GM12878 (cell line): ENCODE data around the gene ABCC5. TPM values are rescaled to one million over a fixed set of nuclear protein-coding genes. Genes with fewer than 3 reads are reported as not detected.

Source experiments
- ATAC-seq: fragments of 200-7000 bp; cut with Tn5 transposase; 3 replicates; pipeline ENCODE4 v1.9.1; 2020; ENCODE audit warnings: mild to moderate bottlenecking, moderate library complexity
- BruUV-seq: library from RNA; stranded (reverse); fragments of 400-500 nt; replicated peaks from 2 replicates; lab custom pipeline; 2021; lab: Mats Ljungman, UMichigan
- CTCF ChIA-PET: fragments of 300-600 bp; sonication (Branson Sonifier 250); formaldehyde crosslinking; extraction: SDS; loops from one replicate; lab custom pipeline; 2021; ENCODE audit warnings: inconsistent platforms; lab: Yijun Ruan, JAX
- POLR2A ChIA-PET: fragments of 350-600 bp; formaldehyde crosslinking; extraction: SDS; loops from one replicate; lab custom pipeline; 2021; ENCODE audit warnings: inconsistent platforms; lab: Charles Lee
- RAD21 ChIA-PET: fragments of 300-600 bp; sonication (Branson Sonifier 250); formaldehyde crosslinking; loops from one replicate; lab custom pipeline; 2023; ENCODE audit warnings: antibody characterized with exemption; ENCODE audit not compliant: unreplicated experiment; lab: Charles Lee
- SMC1A ChIA-PET: fragments of 300-600 bp; sonication (Branson Sonifier 250); formaldehyde crosslinking; loops from one replicate; lab custom pipeline; 2023; ENCODE audit not compliant: unreplicated experiment, uncharacterized antibody; lab: Charles Lee
- DNase-seq: peaks from one replicate; pipeline ENCODE4 v3.0.0-alpha.2; 2011; ENCODE audit warnings: low read depth, low spot score
- FAIRE-seq: peaks from 3 replicates; lab custom pipeline; 2011; peaks lifted over from hg19 to GRCh38; lab: Jason Lieb, UNC
- H2AFZ ChIP-seq: 2 replicates; pipeline ENCODE4 v1.6.0; 2011; ENCODE audit warnings: low read depth, low read length, control low read depth; ENCODE audit not compliant: control insufficient read depth
- H3K27ac ChIP-seq: 2 replicates; pipeline ENCODE4 v1.5.1; 2011; ENCODE audit warnings: control low read depth; ENCODE audit not compliant: control insufficient read depth, insufficient read depth
- H3K27me3 ChIP-seq, 2 experiments: replicated peaks in 1 of 2; 2 replicates each; pipeline versions ENCODE4 v1.6.0 to v1.6.1; 2011; ENCODE audit warnings: low read length in 1 of 2; ENCODE audit not compliant: control insufficient read depth in 2 of 2, insufficient read depth in 2 of 2
- H3K36me3 ChIP-seq, 2 experiments: 2 replicates each; pipeline ENCODE4 v1.5.1; 2011; ENCODE audit warnings: low read length in 1 of 2; ENCODE audit not compliant: control insufficient read depth in 2 of 2, insufficient read depth in 2 of 2
- H3K4me1 ChIP-seq: 2 replicates; pipeline ENCODE4 v1.6.1; 2011; ENCODE audit warnings: mild to moderate bottlenecking, low read length, moderate library complexity, mixed read lengths; ENCODE audit not compliant: control insufficient read depth, insufficient read depth
- H3K4me2 ChIP-seq: 2 replicates; pipeline ENCODE4 v1.6.0; 2011; ENCODE audit warnings: control low read depth; ENCODE audit not compliant: control insufficient read depth, insufficient read depth
- H3K4me3 ChIP-seq: fragments of 200-600 bp; sonication (generic); 2 replicates; pipeline ENCODE4 v1.5.1; 2016
- H3K79me2 ChIP-seq: 2 replicates; pipeline ENCODE4 v1.6.0; 2011; ENCODE audit warnings: low read length; ENCODE audit not compliant: control insufficient read depth, insufficient read depth
- H3K9ac ChIP-seq: 2 replicates; pipeline ENCODE4 v1.8.0; 2011; ENCODE audit warnings: low read length, control low read depth, mixed read lengths; ENCODE audit not compliant: control insufficient read depth, insufficient read depth
- H3K9me3 ChIP-seq: replicated peaks from 3 replicates; pipeline ENCODE4 v1.5.1; 2011; ENCODE audit warnings: mild to moderate bottlenecking, low read length; ENCODE audit not compliant: control insufficient read depth, insufficient read depth
- H4K20me1 ChIP-seq: 2 replicates; pipeline ENCODE4 v1.6.0; 2011; ENCODE audit not compliant: control insufficient read depth, insufficient read depth
- ATF7 ChIP-seq: fragments of 450-650 bp; IDR thresholded peaks from 2 replicates; pipeline ENCODE4 v1.6.1; 2016; ENCODE audit warnings: low read depth, mild to moderate bottlenecking
- CHD4 ChIP-seq: fragments of 200-600 bp; sonication (generic); IDR thresholded peaks from 2 replicates; pipeline ENCODE4 v1.6.1; 2016; ENCODE audit warnings: mild to moderate bottlenecking
- HDAC2 ChIP-seq: fragments of 200-600 bp; sonication (generic); IDR thresholded peaks from 2 replicates; pipeline ENCODE4 v1.6.1; 2017
- IKZF1 ChIP-seq: fragments of 450-650 bp; conservative IDR thresholded peaks from 2 replicates; pipeline ENCODE4 v1.6.1; 2017; ENCODE audit warnings: antibody characterized with exemption, mild to moderate bottlenecking
- NR2F1 ChIP-seq: fragments of 450-650 bp; conservative IDR thresholded peaks from 2 replicates; pipeline ENCODE4 v1.6.1; 2017; ENCODE audit warnings: mild to moderate bottlenecking
- POLR2AphosphoS5 ChIP-seq: IDR thresholded peaks from 2 replicates; pipeline ENCODE4 v1.6.1; 2011; ENCODE audit warnings: mild to moderate bottlenecking, low read length, inconsistent platforms
- YBX1 ChIP-seq: fragments of 450-650 bp; IDR thresholded peaks from 2 replicates; pipeline ENCODE4 v1.6.1; 2016; ENCODE audit warnings: antibody characterized with exemption
- ZNF384 ChIP-seq: IDR thresholded peaks from 2 replicates; pipeline ENCODE4 v1.6.1; 2012; ENCODE audit warnings: low read depth, mild to moderate bottlenecking, low read length, improper control_type of control experiment, borderline replicate concordance
- WGBS: methylation state at CpG from one replicate; pipeline ENCODE4 v1.1.6; 2016; ENCODE audit warnings: low lambda C conversion rate; ENCODE audit not compliant: insufficient replicate concordance, insufficient coverage; ENCODE audit errors: missing lambda C conversion rate; 5-methylcytosine and 5-hydroxymethylcytosine counted together
- in situ Hi-C: fragments of 300-500 bp; cut with MboI; formaldehyde crosslinking; loops from 9 replicates; pipeline ENCODE4 v1.14.3; 2018; ENCODE audit warnings: mixed read lengths
- intact Hi-C: fragments of 100-400 bp; cut with micrococcal nuclease; formaldehyde crosslinking; loops from one replicate; pipeline ENCODE4 v1.14.2; 2022; ENCODE audit not compliant: unreplicated experiment
- microRNA counts: library from miRNA; unstranded; fragments of <30 nt; microRNA quantifications from one replicate; lab custom pipeline; 2016
- microRNA-seq: library from miRNA; unstranded; fragments of <30 nt; microRNA quantifications from one replicate; pipeline ENCODE4, GENCODE V29; 2018
- polyA plus RNA-seq, 11 experiments: library from polyadenylated mRNA; depleted of rRNA in 4 of 11; unstranded in 6 of 11; stranded (reverse) in 5 of 11; fragments of >200 nt; fragmentation: Nextera tagmentation in 4 of 11; fragmentation: Illumina TruSeq in 1 of 11; extraction: Ambion mirVana in 4 of 11; extraction: Trizol in 1 of 11; gene quantifications; 1 replicate in 1 of 11; 2 replicates in 10 of 11; pipeline versions ENCODE4 v1.2.1 to v1.2.3, GENCODE V29; 2011 to 2016; ENCODE audit warnings: inconsistent platforms in 2 of 11, missing spikeins in 2 of 11, low read depth in 1 of 11
- small RNA-seq: library from RNA; depleted of rRNA; stranded (forward); fragments of <200 nt; gene quantifications from one replicate; pipeline ENCODE3, GENCODE V24; 2014
- total RNA-seq, 4 experiments: library from RNA; depleted of rRNA in 3 of 4; stranded (reverse); fragments of >200 nt in 3 of 4; fragmentation: Illumina TruSeq in 1 of 4; extraction: Trizol in 1 of 4; gene quantifications; 2 replicates each; pipeline versions ENCODE4 v1.2.1 to v1.2.3, GENCODE V29; 2013 to 2021

Gene ABCC5
- total and polyA plus RNA-seq, 10 of the 15 experiments (the other 5 are each of a cell fraction or from before 2014, with no cell fraction given), result 6.0 to 17.8 (median 9.7) TPM

DNA sequence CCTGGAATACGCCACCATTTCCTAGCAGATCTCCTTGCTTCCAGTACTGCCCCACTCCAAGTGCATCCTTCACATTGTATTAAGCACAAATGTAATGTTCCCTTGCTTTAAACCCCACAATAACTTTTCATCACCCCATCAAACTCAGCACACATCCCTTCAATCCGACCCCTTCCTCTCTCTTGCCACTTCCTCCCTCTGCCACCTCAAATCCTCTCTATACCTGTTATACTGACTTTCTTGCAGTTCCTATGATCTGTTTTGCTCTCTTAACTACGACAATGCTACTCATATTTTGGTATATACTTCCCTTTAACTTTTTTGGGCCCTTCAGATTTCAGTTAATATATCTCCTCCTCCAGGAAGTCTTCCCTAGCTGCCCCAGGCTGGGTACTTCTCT is 147.1 kb downstream of the ABCC5 start:
- 93% methylated on average over 3 of the region's 3 CpGs for WGBS
- H3K4me1 ChIP-seq, result no peaks in the 10 kb centered on the region
- DNase-seq (no peak), ATAC-seq (no peak), FAIRE-seq (no peak)
- TF ChIP-seq POLR2AphosphoS5, result no peak
- TF ChIP-seq YBX1, result no peak
- no peak for TF ChIP-seq IKZF1
- no peak for TF ChIP-seq HDAC2
- TF ChIP-seq ZNF384, result no peak
- no peak for TF ChIP-seq NR2F1
- no peak for TF ChIP-seq CHD4
- no peak for TF ChIP-seq ATF7
- H3K79me2 ChIP-seq, result peaks cover 20% of the 10 kb centered on the region
- H3K9ac ChIP-seq, result no peak overlapping the region
- H3K27ac ChIP-seq, result no peak overlapping the region
- H2AFZ ChIP-seq, result no peak overlapping the region
- no peak overlapping the region for H3K4me3 ChIP-seq
- POLR2A ChIA-PET, result interaction anchor here (0.6 kb wide), 1 partner anchor 133 kb away, joined by 3 read pairs; no protein-coding TSS in a partner anchor
- no peak overlapping the region for H3K4me2 ChIP-seq
- no TSS peak for BruUV-seq
- intact Hi-C loops (no loop called here), in situ Hi-C loops (no loop called here)
- RAD21 ChIA-PET, result no interaction called here
- no peaks in the 10 kb centered on the region for H4K20me1 ChIP-seq
- no peaks in the 10 kb centered on the region for H3K9me3 ChIP-seq
- no peaks in the 10 kb centered on the region for H3K27me3 ChIP-seq
- SMC1A ChIA-PET, result interaction anchor here (1.0 to 1.4 kb wide), 2 partner anchors 12 to 14 kb away, joined by 3 read pairs; partner anchors contain the start of gene PARL
- peaks cover 0 to 7% of the 10 kb centered on the region in 2 experiments; a peak in 3 of 4 replicates for H3K36me3 ChIP-seq
- CTCF ChIA-PET, result interaction anchor here (0.6 kb wide), 1 partner anchor 182 kb away, joined by 3 read pairs; no protein-coding TSS in a partner anchor

MicroRNA genes within 50 kb of the gene (microRNA counts, 767-probe panel; counts per million panel counts)
- 1,761 counts per million, percentile 68 among the panel's probes with 10 or more counts for microRNA hsa-miR-4448 (lab: Ali Mortazavi, UCI)

Small RNA genes lying within 50 kb of the gene (microRNA-seq; reads per million reads assigned to microRNA genes)
- gene MIR4448, result not detected

Small RNA genes lying within 50 kb of the gene (small RNA-seq; reads per million reads assigned to genes)
- gene MIR4448, result not detected

Other genes with a start within 250 kb of the ABCC5 start
Only the 7 nearest of the 13 such genes appear.
- 56.4 and 58.5 TPM in 2 replicates for gene PARL, start 133.0 kb downstream of the ABCC5 start, total RNA-seq (2014; rRNA removed)
- 55.3 and 56.8 TPM in 2 replicates for gene PARL, start 133.0 kb downstream of the ABCC5 start, total RNA-seq (2014; rRNA removed; fragmentation: Illumina TruSeq; extraction: Trizol)
- gene PARL, start 133.0 kb downstream of the ABCC5 start, total RNA-seq (2021), result 74.1 and 80.2 TPM in 2 replicates
- 75.4 and 78.6 TPM in 2 replicates for gene PARL, start 133.0 kb downstream of the ABCC5 start, polyA plus RNA-seq (2011; rRNA removed)
- 58.6 and 70.7 TPM in 2 replicates for gene PARL, start 133.0 kb downstream of the ABCC5 start, polyA plus RNA-seq (2014; fragmentation: Illumina TruSeq; extraction: Trizol)
- 10 to 100 TPM; 49.7 to 83.0 TPM for gene PARL, start 133.0 kb downstream of the ABCC5 start, polyA plus RNA-seq (2014; fragmentation: Nextera tagmentation; extraction: Ambion mirVana)
- 75.0 and 75.9 TPM in 2 replicates for gene PARL, start 133.0 kb downstream of the ABCC5 start, polyA plus RNA-seq (2014; rRNA removed)
- gene PARL, start 133.0 kb downstream of the ABCC5 start, polyA plus RNA-seq (2016; fragmentation: Nextera tagmentation; extraction: Ambion mirVana), result 100 to 1,000 TPM; 100 to 113 TPM
- gene HTR3D, start 13.9 kb upstream of the ABCC5 start, total RNA-seq (2014; rRNA removed), result not detected in 2 replicates
- not detected in 2 replicates for gene HTR3D, start 13.9 kb upstream of the ABCC5 start, total RNA-seq (2014; rRNA removed; fragmentation: Illumina TruSeq; extraction: Trizol)
- gene HTR3D, start 13.9 kb upstream of the ABCC5 start, total RNA-seq (2021), result not detected in 2 replicates
- not detected in 2 replicates for gene HTR3D, start 13.9 kb upstream of the ABCC5 start, polyA plus RNA-seq (2011; rRNA removed)
- not detected in 2 replicates for gene HTR3D, start 13.9 kb upstream of the ABCC5 start, polyA plus RNA-seq (2014; fragmentation: Illumina TruSeq; extraction: Trizol)
- gene HTR3D, start 13.9 kb upstream of the ABCC5 start, polyA plus RNA-seq (2014; fragmentation: Nextera tagmentation; extraction: Ambion mirVana), result not detected
- gene HTR3D, start 13.9 kb upstream of the ABCC5 start, polyA plus RNA-seq (2014; rRNA removed), result not detected in 2 replicates
- not detected for gene HTR3D, start 13.9 kb upstream of the ABCC5 start, polyA plus RNA-seq (2016; fragmentation: Nextera tagmentation; extraction: Ambion mirVana)
- not detected in 2 replicates for gene HTR3C, start 35.2 kb upstream of the ABCC5 start, total RNA-seq (2014; rRNA removed)
- not detected in 2 replicates for gene HTR3C, start 35.2 kb upstream of the ABCC5 start, total RNA-seq (2014; rRNA removed; fragmentation: Illumina TruSeq; extraction: Trizol)
- not detected in 2 replicates for gene HTR3C, start 35.2 kb upstream of the ABCC5 start, total RNA-seq (2021)
- gene HTR3C, start 35.2 kb upstream of the ABCC5 start, polyA plus RNA-seq (2011; rRNA removed), result not detected in 2 replicates
- not detected in 2 replicates for gene HTR3C, start 35.2 kb upstream of the ABCC5 start, polyA plus RNA-seq (2014; fragmentation: Illumina TruSeq; extraction: Trizol)
- not detected for gene HTR3C, start 35.2 kb upstream of the ABCC5 start, polyA plus RNA-seq (2014; fragmentation: Nextera tagmentation; extraction: Ambion mirVana)
- not detected in 2 replicates for gene HTR3C, start 35.2 kb upstream of the ABCC5 start, polyA plus RNA-seq (2014; rRNA removed)
- gene HTR3C, start 35.2 kb upstream of the ABCC5 start, polyA plus RNA-seq (2016; fragmentation: Nextera tagmentation; extraction: Ambion mirVana), result not detected
- not detected in 2 replicates for gene HTR3E, start 79.2 kb upstream of the ABCC5 start, total RNA-seq (2014; rRNA removed)
- gene HTR3E, start 79.2 kb upstream of the ABCC5 start, total RNA-seq (2014; rRNA removed; fragmentation: Illumina TruSeq; extraction: Trizol), result not detected in 2 replicates
- not detected in 2 replicates for gene HTR3E, start 79.2 kb upstream of the ABCC5 start, total RNA-seq (2021)
- not detected in 2 replicates for gene HTR3E, start 79.2 kb upstream of the ABCC5 start, polyA plus RNA-seq (2011; rRNA removed)
- not detected in 2 replicates for gene HTR3E, start 79.2 kb upstream of the ABCC5 start, polyA plus RNA-seq (2014; fragmentation: Illumina TruSeq; extraction: Trizol)
- gene HTR3E, start 79.2 kb upstream of the ABCC5 start, polyA plus RNA-seq (2014; fragmentation: Nextera tagmentation; extraction: Ambion mirVana), result not detected
- not detected in 2 replicates for gene HTR3E, start 79.2 kb upstream of the ABCC5 start, polyA plus RNA-seq (2014; rRNA removed)
- gene HTR3E, start 79.2 kb upstream of the ABCC5 start, polyA plus RNA-seq (2016; fragmentation: Nextera tagmentation; extraction: Ambion mirVana), result not detected
- 50.9 and 53.9 TPM in 2 replicates for gene EIF2B5, start 117.5 kb upstream of the ABCC5 start, total RNA-seq (2014; rRNA removed)
- gene EIF2B5, start 117.5 kb upstream of the ABCC5 start, total RNA-seq (2014; rRNA removed; fragmentation: Illumina TruSeq; extraction: Trizol), result 46.1 and 50.4 TPM in 2 replicates
- 44.9 and 50.7 TPM in 2 replicates for gene EIF2B5, start 117.5 kb upstream of the ABCC5 start, total RNA-seq (2021)
- 49.7 and 58.5 TPM in 2 replicates for gene EIF2B5, start 117.5 kb upstream of the ABCC5 start, polyA plus RNA-seq (2011; rRNA removed)
- gene EIF2B5, start 117.5 kb upstream of the ABCC5 start, polyA plus RNA-seq (2014; fragmentation: Illumina TruSeq; extraction: Trizol), result 53.5 and 55.9 TPM in 2 replicates
- 10 to 100 TPM; 13.7 to 23.6 TPM for gene EIF2B5, start 117.5 kb upstream of the ABCC5 start, polyA plus RNA-seq (2014; fragmentation: Nextera tagmentation; extraction: Ambion mirVana)
- gene EIF2B5, start 117.5 kb upstream of the ABCC5 start, polyA plus RNA-seq (2014; rRNA removed), result 65.1 and 72.4 TPM in 2 replicates
- gene EIF2B5, start 117.5 kb upstream of the ABCC5 start, polyA plus RNA-seq (2016; fragmentation: Nextera tagmentation; extraction: Ambion mirVana), result 10 to 100 TPM; 79.2 to 82.7 TPM
- gene DVL3, start 137.5 kb upstream of the ABCC5 start, total RNA-seq (2014; rRNA removed), result 15.6 and 19.4 TPM in 2 replicates
- 8.1 and 9.1 TPM in 2 replicates for gene DVL3, start 137.5 kb upstream of the ABCC5 start, total RNA-seq (2014; rRNA removed; fragmentation: Illumina TruSeq; extraction: Trizol)
- 34.3 and 39.7 TPM in 2 replicates for gene DVL3, start 137.5 kb upstream of the ABCC5 start, total RNA-seq (2021)
- 18.7 and 25.9 TPM in 2 replicates for gene DVL3, start 137.5 kb upstream of the ABCC5 start, polyA plus RNA-seq (2011; rRNA removed)
- 13.8 and 19.1 TPM in 2 replicates for gene DVL3, start 137.5 kb upstream of the ABCC5 start, polyA plus RNA-seq (2014; fragmentation: Illumina TruSeq; extraction: Trizol)
- gene DVL3, start 137.5 kb upstream of the ABCC5 start, polyA plus RNA-seq (2014; fragmentation: Nextera tagmentation; extraction: Ambion mirVana), result 1 to 10 TPM; 2.2 to 2.4 TPM
- gene DVL3, start 137.5 kb upstream of the ABCC5 start, polyA plus RNA-seq (2014; rRNA removed), result 33.0 and 34.0 TPM in 2 replicates
- gene DVL3, start 137.5 kb upstream of the ABCC5 start, polyA plus RNA-seq (2016; fragmentation: Nextera tagmentation; extraction: Ambion mirVana), result 1 to 10 TPM; 6.8 to 9.8 TPM
- 148 and 159 TPM in 2 replicates for gene AP2M1, start 157.0 kb upstream of the ABCC5 start, total RNA-seq (2014; rRNA removed)
- gene AP2M1, start 157.0 kb upstream of the ABCC5 start, total RNA-seq (2014; rRNA removed; fragmentation: Illumina TruSeq; extraction: Trizol), result 110 and 115 TPM in 2 replicates
- gene AP2M1, start 157.0 kb upstream of the ABCC5 start, total RNA-seq (2021), result 180 and 191 TPM in 2 replicates
- gene AP2M1, start 157.0 kb upstream of the ABCC5 start, polyA plus RNA-seq (2011; rRNA removed), result 163 and 269 TPM in 2 replicates
- 120 and 164 TPM in 2 replicates for gene AP2M1, start 157.0 kb upstream of the ABCC5 start, polyA plus RNA-seq (2014; fragmentation: Illumina TruSeq; extraction: Trizol)
- 10 to 100 TPM; 65.6 to 68.9 TPM for gene AP2M1, start 157.0 kb upstream of the ABCC5 start, polyA plus RNA-seq (2014; fragmentation: Nextera tagmentation; extraction: Ambion mirVana)
- 156 and 174 TPM in 2 replicates for gene AP2M1, start 157.0 kb upstream of the ABCC5 start, polyA plus RNA-seq (2014; rRNA removed)
- 100 to 1,000 TPM; 340 to 356 TPM for gene AP2M1, start 157.0 kb upstream of the ABCC5 start, polyA plus RNA-seq (2016; fragmentation: Nextera tagmentation; extraction: Ambion mirVana)